Measurements from ENCODE around the gene RHEB.

The RHEB gene

GRCh38 chr7:151468217-151469018, 51.3 kb downstream of the RHEB start:
- DNase-seq, result no peak

DNA sequence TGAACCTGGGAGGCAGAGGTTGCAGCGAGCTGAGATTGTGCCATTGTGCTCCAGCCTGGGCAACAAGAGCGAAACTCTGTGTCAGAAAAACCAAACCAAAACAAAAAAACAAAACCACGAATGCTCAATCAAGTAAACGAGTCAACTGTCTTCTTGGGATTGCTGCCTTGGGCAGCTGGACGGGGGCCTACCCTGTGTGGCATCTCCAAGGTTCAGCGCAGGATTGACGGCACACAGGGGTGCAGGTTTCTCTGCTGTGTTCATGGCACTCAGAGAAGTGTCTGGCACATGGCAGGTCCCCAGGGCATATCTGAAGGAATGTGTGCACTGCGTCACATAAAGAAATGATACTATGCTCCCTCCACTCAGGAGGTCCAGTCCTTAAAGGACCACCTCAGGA, 54.5 kb downstream of the RHEB start:
- no peak for DNase-seq

- no peak for DNase-seq
Observed at GRCh38 chr7:151462306-151462779, 57.4 kb downstream of the RHEB start.

GRCh38 chr7:151461942-151462230, 57.8 kb downstream of the RHEB start:
- no peak for DNase-seq

DNA sequence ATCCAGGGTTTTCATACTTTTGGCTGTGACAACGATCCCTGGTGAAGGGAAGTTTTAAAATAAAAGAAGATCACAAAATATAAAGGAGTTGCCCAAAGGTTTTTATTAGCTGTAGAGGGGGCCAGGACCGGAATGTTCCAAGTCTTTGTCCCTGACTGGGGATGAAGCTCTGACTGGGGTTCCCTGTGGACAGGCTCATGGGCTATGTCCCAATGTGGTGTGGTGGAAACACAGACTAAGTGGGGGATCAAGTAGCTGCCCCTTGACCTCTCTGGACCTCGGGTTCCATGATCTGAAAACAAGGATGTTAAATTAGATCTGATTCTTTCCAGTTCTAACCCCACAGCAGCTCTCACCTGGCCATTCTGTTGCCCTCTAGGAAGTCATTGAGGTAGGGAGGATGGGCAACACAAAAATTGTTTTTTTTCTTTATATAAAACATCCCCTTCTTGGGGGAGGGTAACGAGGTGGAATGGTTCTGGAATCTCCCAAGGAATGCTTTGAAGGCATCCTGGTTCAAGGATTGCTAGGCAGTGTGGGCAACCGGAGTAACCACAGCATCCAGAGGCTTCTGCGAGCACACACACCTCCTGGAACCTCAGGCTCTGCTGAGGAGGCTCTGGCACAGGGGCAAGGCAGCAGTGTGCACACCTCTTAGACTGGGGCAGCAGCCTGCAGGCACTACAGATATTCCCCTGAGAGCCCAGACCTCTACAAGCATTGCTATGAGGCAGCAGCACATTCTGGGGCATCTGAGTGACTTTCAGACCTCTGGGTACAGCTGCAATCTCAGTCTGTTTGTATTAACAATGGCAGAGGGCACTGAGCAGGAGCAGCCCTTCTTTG, 58.4 kb downstream of the RHEB start:
- no peak for DNase-seq

- DNase-seq, result no peak
Observed at GRCh38 chr7:151460474-151460855, 59.2 kb downstream of the RHEB start.

GRCh38 chr7:151459726-151460473, 59.8 kb downstream of the RHEB start:
- no peak for DNase-seq

DNA sequence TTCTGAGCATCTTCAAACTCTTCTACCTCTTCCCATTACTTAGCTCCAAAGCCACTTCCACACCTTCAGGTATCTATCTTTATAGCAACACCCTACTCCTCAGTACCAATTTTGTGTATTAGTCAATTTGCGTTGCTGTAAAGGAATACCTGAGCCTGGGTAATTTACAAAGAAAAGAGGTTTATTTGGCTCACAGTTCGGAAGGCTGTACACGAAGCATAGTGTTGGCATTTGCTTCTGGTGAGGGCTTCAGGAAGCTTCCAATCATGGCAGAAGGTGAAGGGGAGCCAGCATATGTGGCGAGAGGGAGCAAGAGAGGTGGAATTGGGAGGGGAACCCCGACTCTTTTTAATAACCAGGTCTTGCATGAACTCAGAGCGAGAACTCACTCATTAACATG, 62.2 kb downstream of the RHEB start:
- DNase-seq, result no peak

GRCh38 chr7:151456782-151457181, 62.9 kb downstream of the RHEB start:
- DNase-seq, result no peak

- no peak for DNase-seq
Observed at GRCh38 chr7:151456276-151456675, 63.4 kb downstream of the RHEB start.

- no peak for DNase-seq
Observed at GRCh38 chr7:151455690-151456089, 64.0 kb downstream of the RHEB start.

DNA sequence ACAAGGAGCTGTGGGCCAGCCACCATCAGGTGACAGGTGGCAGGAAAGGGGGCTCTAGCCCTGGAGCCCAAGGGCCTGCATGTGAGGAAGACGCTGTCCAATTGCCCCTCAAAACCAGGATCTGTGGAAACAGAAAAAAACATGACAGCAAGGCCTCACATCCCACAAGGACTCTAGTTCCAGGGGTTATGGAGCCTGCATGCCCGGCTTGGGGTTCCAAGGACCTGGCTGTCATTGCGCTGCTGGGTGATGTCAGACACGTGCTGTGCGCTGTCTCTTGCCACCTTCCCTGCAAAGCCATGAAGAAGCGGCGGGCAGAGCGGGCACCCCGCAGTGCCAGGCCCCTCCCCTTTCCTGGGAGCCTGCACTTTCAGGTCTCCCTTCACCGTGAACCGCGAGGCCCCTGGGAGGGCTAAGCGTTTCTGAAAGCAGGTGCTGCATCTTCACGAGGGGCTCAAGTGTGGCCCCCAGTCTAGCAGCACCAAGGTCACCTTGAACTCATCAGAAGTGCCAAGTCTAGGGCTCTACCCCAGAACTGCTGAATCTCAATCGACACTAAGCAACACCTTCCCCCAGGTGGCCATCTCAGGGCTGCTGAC, 64.7 kb downstream of the RHEB start:
- no peak for DNase-seq

GRCh38 chr7:151454305-151454704, 65.4 kb downstream of the RHEB start:
- no peak for DNase-seq

- no peak for DNase-seq
Observed at GRCh38 chr7:151453326-151453791, 66.3 kb downstream of the RHEB start.

GRCh38 chr7:151452680-151453325, 66.9 kb downstream of the RHEB start:
- no peak for DNase-seq

- no peak for DNase-seq
Observed at GRCh38 chr7:151451626-151452571, 67.8 kb downstream of the RHEB start.

- no peak for DNase-seq
Observed at GRCh38 chr7:151451156-151451555, 68.5 kb downstream of the RHEB start.

DNA sequence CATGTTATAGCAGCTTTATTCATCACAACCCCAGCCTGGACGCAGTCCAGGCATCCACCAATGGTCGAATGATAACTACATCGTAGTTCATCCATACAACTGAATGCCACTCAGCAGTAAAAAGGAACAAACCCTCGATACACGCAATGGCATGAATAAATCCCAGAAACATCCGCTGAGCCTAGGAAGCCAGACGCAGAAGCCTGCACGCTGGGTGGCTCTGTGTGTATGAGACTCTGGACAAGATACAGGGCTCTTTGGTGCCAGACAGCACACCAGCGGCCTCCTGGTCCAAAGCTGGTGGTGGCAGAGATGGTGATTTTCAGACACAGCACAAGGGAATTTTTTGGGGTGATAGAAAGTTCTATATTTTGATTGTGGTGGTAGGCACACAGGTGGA, 69.7 kb downstream of the RHEB start:
- DNase-seq, result no peak

- DNase-seq, result peak; percentile 73
Observed at GRCh38 chr7:151448261-151449252, 71.1 kb downstream of the RHEB start.

DNA sequence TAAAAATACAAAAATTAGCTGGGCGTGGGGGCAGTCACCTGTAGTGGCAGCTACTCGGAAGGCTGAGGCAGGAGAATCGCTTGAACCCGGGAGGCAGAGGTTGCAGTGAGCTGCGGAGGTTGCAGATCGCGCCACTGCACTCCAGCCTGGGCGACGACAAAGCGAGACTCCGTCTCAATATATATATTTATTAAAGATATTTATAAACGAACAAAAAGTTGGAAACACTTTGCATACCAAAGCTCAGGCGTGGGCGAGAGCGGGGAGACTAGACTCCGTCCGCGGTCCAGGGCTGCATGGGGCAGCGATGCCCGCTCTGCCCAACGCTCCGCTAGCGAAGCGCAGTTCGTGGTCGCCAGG, 71.8 kb downstream of the RHEB start:
- DNase-seq, result no peak
